Stimulated activated CD4-positive, alpha-beta T cell treated with anti-CD3 and anti-CD28 coated beads, Interleukin-12 subunit alpha, Interleukin-12 subunit beta, amount 100 ng/mL, for 4 hours (primary cell): ENCODE data around the gene HRH1.
A peak's percentile ranks its signal among the peaks of the same experiment; 100 is the strongest.
"Not testable (repeated sequence)": the region's sequence is repeated elsewhere in the genome, so short reads cannot be mapped to it uniquely, and the experiment has no call there.

Source experiments
- DNase-seq: peaks from one replicate; pipeline ENCODE4 v3.0.0-alpha.2; 2020

The HRH1 gene

DNA sequence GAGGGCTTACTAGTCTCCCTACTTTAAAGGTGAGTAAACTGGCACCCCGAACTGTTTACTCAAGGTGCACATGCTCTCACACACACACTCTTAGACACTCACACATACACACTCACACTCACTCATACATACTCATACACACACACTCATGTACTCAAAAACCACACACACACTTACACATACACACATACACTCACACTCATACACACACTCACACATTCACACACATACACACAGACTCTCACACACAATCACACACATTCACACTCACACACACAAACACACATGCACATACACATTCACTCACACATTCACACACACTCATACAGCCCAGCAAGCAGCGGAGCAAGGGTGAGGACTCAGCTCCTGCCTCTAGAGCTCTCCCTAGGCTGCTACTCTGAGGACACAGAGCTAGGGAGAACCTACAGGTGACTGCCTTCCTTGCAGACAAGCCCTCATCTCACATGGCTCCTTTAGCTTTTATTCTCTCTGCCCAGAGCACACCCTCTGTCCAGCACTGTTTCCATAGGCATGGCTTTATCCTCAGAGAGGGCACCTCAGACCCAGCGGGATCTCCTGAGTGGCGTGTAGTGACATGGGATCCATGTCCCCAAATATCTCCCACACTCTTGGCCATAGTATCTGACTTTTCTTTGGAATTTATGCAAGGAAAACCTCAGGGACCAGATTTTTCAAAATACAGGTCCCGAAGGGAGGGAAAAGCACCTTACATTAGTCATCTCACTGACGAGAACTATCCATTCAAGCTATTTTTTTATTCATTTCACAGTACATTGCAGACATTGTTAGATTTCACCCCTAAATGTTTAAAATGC, 91.8 kb downstream of the HRH1 start:
- no peak for DNase-seq

DNA sequence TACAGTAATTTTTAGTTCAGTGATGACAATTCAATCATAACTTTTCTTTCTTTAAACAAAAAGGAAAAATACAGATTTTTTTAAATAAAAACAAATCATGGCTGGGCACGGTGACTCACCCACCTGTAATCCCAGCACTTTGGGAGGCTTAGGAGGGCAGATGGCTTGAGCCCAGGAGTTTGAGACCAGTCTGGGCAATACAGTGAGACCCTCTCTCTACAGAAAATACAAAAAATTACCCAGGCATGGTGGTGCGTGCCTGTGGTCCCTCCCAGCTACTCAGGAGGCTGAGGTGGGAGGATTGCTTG, 92.3 kb downstream of the HRH1 start:
- no peak for DNase-seq

DNA sequence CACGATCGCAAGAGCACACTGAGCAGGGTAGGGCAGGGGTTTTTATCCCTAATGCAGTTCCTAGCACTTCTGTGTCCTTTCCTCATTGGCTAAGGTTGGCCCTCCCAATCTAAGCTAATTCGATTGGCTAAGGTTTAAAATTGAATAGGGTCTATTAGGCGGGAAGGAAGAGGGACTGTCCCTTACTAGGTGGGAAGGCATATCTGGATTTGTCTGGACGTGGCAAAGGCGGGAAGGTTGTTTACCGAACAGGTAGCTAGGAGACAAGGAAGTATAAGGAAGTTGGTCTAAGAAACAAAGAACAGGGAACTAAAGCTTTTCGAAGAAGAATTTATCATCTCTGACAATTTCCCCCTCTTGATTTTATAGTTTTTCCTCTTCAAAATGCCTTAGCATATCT, 93.1 kb downstream of the HRH1 start:
- DNase-seq, result no peak

DNA sequence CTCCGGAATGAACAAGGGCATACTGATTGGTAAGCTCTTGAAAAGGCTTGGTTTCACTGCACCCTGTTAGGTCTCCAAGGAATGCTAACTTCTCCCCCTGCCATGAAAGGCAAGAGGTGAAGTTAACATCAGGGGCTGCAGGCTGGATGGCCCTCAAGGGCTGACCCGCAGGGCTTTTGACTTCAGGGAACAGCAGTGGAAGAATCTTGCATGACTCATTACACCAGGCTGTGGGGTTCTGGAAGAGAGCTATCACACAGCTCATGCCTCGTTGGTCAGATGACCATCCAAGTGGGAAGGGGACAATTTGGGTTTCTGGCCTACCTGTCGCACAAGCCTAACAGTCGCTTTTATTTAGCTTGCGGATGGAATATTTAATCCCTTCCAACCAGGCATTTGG, 94.3 kb downstream of the HRH1 start:
- DNase-seq, result no peak

DNA sequence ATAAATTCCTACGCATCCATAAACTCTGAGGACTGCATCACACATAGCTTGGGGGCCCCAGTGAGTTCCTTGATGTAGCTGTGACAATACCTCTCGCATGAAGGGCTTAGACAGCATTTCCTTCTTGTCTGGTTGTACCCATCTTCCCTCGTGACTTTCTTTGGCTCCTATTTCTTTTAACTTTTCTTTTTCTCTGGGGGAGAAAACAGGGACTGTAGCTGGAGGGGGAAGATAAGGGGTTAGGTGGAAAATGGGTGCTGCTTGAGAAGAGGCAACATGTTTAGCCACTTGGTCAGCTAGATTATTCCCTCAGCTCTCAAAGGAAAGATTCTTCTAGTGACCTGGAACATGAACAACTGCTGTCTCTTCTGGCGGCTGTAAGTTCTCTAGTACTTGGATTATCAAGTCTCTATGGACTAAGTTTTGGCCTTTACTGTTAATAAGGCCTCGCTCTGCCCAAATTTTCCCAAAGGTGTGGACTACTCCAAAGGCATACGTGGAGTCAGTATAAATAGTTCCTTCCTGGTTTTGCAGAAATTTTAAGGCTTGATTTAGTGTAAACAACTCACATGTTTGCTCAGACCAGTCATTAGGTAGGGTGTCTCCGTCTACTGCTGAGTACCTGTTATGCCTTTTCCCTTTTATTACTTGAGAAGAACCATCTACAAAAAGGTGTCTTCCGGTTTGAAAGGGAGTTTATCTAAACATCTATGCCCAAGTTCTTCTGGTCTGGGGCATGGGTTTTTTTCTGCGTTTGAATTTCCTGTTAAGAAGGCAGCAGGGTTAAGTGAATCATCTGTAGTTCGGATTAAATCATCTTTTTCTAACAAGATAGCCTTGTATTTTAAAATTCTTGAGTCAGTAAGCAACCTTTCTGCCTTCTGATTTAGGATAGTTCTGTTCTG, 96.9 kb downstream of the HRH1 start:
- DNase-seq, result no peak

DNA sequence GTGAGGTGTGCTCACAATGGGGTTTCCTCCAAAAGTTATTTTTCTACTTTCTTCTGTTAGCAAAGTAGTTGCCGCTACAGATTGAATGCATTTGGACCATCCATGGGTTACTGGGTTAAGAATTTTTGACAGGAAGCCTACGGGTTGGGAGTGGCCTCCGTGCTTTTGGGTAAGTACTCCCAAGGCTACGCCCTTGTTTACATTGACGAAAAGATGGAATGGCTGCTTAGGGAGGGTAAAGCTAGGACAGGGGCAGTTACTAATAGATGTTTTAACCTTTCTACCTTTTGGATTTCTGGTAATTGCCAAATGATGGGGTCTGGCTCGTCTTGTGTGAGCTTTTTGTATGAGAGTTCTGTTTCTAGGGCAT, 97.5 kb downstream of the HRH1 start:
- DNase-seq, result no peak

DNA sequence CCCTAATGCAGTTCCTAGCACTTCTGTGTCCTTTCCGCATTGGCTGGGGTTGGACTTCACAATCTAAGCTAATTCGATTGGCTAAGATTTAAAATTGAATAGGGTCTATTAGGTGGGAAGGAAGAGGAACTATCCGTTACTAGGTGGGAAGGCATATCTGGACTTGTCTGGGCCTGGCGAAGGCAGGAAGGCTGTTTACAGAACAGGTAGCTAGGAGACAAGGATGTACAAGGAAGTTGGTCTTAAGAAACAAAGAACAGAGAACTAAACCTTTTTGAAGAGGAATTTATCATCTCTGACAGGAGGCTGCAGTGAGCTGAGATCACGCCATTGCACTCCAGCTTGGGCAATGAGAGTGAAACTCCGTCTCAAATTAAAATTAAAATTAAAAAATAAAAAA, 100.6 kb downstream of the HRH1 start:
- no peak for DNase-seq

DNA sequence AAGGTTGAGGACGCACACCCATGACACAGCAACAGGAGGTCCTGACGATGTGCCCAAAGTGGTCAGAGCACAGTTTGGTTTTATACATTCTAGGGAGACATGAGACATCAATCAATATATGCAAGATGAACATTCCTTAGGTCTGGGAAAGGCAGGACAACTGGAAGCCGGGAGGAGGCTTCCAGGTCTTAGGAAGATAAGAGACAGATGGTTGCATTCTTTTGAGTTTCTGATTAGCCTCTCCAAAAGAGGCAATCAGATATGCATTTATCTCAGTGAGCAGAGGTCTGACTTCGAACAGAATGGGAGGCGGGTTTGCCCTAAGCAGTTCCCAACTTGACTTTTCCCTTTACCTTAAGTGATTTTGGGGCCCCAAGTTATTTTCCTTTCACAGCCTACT, 101.2 kb downstream of the HRH1 start:
- not testable (repeated sequence) for DNase-seq

DNA sequence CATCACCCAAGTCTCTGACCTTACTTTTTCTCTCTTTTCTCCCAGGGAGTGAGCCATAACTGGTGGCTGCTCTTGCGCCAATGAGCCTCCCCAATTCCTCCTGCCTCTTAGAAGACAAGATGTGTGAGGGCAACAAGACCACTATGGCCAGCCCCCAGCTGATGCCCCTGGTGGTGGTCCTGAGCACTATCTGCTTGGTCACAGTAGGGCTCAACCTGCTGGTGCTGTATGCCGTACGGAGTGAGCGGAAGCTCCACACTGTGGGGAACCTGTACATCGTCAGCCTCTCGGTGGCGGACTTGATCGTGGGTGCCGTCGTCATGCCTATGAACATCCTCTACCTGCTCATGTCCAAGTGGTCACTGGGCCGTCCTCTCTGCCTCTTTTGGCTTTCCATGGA, 104.7 kb downstream of the HRH1 start:
- no peak for DNase-seq

DNA sequence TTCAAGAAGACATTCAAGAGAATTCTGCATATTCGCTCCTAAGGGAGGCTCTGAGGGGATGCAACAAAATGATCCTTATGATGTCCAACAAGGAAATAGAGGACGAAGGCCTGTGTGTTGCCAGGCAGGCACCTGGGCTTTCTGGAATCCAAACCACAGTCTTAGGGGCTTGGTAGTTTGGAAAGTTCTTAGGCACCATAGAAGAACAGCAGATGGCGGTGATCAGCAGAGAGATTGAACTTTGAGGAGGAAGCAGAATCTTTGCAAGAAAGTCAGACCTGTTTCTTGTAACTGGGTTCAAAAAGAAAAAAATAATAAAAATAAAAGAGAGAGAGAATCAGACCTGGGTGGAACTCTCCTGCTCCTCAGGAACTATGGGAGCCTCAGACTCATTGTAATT, 106.2 kb downstream of the HRH1 start:
- no peak for DNase-seq

DNA sequence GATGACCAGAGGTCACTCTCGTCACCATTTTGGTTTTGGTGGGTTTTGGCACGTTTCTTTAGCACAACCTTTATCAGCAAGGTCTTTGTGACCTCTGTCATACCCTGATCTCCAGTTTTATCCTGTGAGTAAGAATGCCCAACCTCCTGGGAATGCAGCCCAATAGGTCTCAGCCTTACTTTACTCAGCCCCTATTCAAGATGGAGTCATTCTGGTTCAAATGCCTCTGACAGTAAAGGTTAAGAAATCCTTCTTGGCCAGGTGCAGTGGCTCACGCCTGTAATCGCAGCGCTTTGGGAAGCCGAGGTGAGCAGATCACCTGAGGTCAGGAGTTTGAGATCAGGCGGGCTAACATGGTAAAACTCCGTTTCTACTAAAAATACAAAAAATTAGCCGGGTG, 114.7 kb downstream of the HRH1 start:
- DNase-seq, result no peak

DNA sequence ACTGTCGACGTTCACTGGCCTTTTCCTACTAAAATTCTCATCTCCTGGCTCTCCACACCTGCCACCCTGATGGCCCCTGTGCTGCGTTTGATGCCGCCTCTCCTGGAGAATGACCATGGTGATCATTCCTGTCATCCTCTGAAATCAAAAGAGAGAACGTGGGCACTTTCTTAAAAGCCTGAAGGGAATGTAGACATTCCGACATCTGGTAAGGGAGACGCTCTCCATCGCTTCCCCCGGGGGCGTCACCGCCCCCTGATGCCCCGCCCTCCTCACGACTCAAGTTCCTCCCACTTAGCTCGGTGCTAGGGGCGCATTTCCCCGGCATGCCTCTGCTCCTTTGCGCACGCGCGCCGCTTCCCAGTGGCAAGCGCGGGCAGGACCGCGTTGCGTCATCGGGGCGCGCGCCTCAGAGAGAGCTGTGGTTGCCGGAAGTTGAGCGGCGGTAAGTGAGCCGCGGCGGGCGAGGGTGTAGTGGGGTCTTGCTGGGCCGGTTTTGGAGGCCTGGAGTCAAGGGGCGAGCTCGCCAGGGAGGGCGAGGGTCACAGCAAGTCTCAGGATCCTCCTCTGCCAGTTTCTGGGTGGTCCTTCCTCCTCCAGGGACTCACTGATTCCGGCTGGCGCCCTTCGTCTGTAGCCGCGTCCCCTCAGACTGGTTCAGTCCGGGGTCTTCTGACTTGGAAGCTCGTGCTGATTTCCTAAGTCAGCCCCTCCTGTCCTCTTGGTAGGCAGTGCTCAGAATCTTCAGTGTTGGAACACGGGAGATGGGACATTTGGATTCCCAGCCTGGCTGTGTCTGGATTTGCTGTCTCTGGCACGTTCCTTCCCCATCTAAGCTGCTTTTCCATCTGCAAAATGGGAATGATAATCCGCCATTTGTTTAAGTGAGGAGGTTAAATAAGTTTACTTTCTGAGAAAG, 118.0 kb downstream of the HRH1 start, which contains the start of gene ATG7:
TSS of gene ATG7 (plus strand) at position 412 of the 919 bp plus-strand sequence. CDS start 26,299 bp downstream, outside the sequence.
- peak; percentile 96 for DNase-seq

DNA sequence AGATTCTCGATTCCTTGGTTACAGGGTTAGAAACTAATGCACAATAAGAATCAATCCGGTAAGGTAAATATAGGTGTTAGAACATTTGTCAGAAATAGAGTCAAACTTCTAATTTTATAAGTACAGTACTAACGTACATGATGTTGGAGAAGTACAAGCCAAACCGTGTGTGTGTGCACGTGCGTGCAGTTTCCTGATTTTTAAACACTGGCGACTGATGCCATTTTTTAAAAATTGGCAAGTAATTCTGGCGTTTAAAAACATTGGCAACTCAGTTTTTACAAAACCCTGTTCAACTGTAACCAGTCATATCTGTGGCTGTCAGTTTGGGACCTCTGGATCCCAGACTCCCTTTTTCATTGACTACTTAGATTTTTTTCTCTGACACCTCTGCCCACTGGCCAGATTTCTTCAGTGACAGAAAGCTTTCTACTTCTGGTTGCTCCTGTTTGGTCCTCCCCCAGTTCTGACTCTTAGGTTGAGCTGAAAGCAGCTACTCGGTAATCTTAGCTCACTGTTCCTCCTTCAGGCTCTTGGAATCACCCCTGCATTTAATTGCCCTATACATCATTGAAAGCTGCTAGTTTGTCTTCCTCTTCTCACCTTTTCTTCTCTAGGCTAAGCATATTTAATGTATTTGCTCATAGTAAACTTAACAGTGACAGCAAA, 118.7 kb downstream of the HRH1 start:
- no peak for DNase-seq

DNA sequence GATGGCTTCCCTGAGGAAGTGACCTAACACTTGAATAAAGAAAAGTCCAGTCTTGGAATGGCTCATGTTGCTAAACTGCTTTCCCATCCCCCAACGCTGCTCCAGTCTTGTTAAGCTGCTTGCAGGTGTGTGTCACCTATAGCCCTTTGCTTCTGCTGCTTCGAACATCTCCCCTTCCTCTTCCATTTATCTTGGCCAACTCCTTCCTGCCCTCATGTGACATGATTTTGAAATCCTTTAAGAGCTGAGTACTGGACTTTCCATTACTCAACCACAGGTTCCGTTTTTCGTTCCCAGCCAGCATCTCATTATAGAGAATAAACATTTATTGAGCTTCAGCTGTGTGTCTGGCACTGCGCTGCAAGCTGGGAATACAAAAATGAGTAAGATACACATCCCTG, 119.6 kb downstream of the HRH1 start:
- no peak for DNase-seq

DNA sequence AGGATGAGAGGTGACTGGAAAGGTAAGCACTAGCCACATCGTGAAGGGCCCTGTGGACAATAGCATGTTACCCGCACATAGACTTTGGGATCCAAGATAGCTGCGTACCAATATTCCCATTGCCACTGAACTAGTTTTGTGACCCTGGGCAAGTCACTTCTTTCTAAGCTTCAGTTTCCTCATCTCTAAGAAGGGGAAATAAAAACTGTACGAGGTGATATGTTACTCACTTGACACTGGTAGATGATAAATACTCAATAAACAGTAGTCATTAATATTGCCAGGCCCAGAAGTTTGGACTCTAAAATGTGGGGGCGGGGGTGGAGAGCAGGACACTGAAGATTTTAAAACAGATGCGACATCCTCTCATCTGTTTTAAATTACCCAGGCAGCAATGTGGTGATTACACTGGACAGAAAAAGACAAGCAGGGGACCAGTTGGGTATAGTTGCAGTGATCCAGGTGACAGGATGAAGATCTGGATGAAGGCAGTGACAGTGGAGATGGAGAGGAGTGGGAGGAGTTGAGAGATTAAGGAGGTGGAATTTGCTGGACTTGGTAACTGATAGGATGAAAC, 120.4 kb downstream of the HRH1 start:
- DNase-seq, result no peak

DNA sequence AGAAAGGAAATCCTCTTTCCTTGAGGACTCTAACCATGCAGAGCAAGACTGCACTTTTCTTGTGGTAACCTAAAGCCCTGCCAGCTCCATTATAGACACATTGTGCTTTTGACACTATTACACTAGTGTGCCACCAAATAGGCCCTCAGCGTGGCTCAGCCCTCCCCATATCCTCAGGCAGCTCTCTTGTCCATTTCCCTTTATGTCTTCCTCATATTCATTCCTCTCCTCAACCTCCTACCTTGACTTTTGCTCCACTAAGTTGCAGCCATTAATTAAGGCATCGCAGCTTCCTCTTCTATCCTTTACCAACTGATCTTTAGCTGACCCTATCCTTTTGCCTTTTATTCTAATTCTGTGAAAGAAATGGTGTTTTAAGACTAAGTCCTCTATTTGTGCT, 121.6 kb downstream of the HRH1 start:
- DNase-seq, result no peak

DNA sequence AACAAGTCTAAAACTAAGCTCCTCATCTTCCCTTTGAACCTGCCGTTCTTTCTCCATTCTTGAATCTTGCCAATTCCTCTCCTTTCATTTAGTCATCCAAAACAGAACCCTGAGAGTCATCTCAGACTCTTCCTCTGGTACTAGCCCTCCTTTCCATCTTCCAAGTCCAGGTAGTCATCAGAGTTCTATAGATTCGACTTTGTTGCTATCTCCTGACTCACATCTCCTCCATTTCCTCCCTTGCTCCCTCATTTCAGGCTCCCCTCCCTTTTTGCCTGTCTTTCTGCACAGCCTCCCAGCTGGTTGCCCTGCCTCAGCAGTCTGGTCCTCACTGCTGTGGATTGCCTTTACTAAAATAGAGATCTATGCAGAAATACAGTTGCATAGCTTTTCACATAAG, 122.6 kb downstream of the HRH1 start:
- DNase-seq, result no peak

DNA sequence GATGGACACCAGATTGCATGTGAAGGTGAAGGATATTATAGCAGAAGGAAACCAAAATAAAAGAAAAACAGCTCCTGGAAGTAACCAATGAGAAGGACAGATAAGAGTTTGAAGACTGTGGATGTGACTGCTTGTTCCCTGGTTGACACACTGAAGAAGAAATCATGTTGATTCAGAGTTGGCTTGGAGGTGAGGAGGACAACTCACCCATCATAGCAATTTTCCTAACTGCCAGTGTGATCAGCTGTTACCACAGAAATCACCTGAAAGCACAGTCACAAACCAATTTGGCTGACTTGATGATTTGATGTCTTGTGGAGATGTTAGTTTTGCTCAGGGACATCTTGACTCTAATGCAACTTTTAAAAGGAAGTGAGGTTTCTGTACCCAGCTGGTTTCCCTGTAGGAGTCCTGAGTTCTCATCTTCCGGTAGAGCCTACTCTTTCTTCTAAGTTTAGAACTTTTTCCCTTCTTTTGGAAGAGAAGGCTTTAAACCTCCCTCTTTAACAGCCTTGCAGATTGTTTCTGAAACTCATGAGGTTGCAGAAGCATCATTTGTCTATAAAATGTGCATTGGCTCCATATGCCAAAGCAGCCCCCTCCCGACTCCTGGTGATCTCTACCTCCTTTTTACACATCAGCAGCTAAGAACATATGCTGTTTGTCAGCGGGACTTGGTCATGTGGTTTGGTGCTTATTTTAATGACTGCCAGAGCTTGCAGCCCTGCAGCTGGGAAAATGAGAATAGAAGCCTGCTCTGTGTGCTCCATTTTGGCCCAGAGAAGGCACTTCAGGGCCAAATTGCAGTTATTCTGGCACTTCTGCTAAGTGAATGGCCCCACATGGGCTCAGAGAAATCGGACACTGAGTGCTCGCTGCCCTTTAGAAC, 128.2 kb downstream of the HRH1 start:
- no peak for DNase-seq

DNA sequence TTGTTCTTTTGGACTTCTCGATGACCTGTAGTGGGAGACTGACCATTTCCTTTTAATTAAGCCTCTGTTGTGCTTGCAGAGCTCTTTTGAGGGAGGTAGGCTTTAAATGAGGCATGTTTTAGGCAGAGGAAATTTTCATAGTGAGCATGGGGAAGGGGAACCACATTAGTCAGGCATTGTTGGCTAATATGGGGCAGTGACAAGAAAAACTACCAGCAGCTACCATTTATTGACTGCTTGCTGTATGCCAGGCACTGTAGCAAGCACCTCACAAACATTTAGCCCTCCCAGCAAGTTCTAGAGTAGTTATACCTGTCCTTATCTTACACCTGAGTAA, 128.8 kb downstream of the HRH1 start:
- no peak for DNase-seq

DNA sequence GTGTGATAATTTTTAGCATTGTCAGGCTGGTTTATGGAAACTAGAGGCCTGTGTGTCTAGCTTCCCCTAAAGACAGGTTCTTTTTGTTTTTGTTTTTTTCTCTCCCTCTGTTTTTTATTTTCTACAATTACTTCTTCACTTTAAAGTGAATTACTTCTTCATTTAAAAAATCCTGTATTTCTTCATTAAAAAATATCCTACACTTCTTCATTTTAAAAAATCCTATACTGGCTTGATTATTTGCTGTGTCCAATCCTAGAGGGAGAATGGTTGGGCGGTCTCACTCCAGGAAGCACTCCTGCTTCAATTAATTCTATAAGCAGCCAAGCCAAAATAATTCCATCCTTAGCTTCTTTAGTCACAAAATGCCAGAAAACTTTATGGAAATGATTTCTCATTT, 129.7 kb downstream of the HRH1 start:
- DNase-seq, result no peak

DNA sequence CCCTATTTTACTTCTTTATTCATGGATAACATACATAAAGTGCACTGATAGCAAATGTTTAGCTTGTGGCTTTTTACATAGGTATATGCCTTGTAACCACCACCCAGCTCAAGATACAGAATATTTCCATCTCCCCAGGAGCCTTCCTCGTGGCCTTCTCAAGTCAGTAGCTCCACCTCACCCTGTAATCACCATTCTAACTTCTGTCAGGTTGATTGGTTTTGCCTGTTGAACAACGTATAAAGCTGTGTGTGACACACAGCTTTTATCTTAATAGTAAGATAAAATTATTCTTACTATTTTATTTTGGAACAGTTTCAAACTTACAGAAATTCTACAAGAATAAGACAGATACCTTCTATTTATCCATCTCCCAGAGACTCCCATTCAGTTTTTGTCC, 131.2 kb downstream of the HRH1 start:
- DNase-seq, result no peak
